Parathyroid adenoma (tissue), 2 donors: ENCODE measurements around the gene DLGAP4.
A peak's percentile ranks its signal among the peaks of the same experiment; 100 is the strongest.

Source experiments
- H2AFZ ChIP-seq: fragments of 300-600 bp; sonication (generic); one replicate; pipeline ENCODE4 v1.7.0; 2017; ENCODE audit warnings: antibody characterized with exemption, mild to moderate bottlenecking
- H3K27ac ChIP-seq: fragments of 300-600 bp; sonication (generic); one replicate; pipeline ENCODE4 v1.7.0; 2017
- H3K27me3 ChIP-seq: fragments of 300-600 bp; sonication (generic); one replicate; pipeline ENCODE4 v1.7.0; 2017; ENCODE audit warnings: low read length; ENCODE audit not compliant: control insufficient read depth, insufficient read depth
- H3K36me3 ChIP-seq: fragments of 300-600 bp; sonication (generic); one replicate; pipeline ENCODE4 v1.7.0; 2017; ENCODE audit warnings: low read length; ENCODE audit not compliant: control insufficient read depth, insufficient read depth
- H3K4me1 ChIP-seq: fragments of 300-600 bp; sonication (generic); one replicate; pipeline ENCODE4 v1.7.0; 2017; ENCODE audit warnings: control low read depth
- H3K4me2 ChIP-seq: fragments of 300-600 bp; sonication (generic); one replicate; pipeline ENCODE4 v1.7.0; 2017; ENCODE audit warnings: low read length
- H3K4me3 ChIP-seq: fragments of 300-600 bp; sonication (generic); one replicate; pipeline ENCODE4 v1.7.0; 2017; ENCODE audit warnings: low read depth, low read length
- H3K79me2 ChIP-seq: fragments of 300-600 bp; sonication (generic); one replicate; pipeline ENCODE4 v1.7.0; 2017; ENCODE audit warnings: control low read depth
- H3K9ac ChIP-seq: fragments of 300-600 bp; sonication (generic); one replicate; pipeline ENCODE4 v1.7.0; 2017; ENCODE audit warnings: mild to moderate bottlenecking
- H3K9me3 ChIP-seq: fragments of 300-600 bp; sonication (generic); one replicate; pipeline ENCODE4 v1.7.0; 2017; ENCODE audit warnings: low read length; ENCODE audit not compliant: control insufficient read depth
- CTCF ChIP-seq: fragments of 300-600 bp; sonication (generic); IDR thresholded peaks from one replicate; pipeline ENCODE4 v1.7.0; 2017; ENCODE audit warnings: antibody characterized with exemption, mild to moderate bottlenecking
- donor health status: primary hyperparathyroidism.

The DLGAP4 gene

GRCh38 chr20:36349384-36350170 lies 43.4 kb downstream of the DLGAP4 start:
- H3K27ac ChIP-seq: no peak overlapping the region
- no peak overlapping the region for H2AFZ ChIP-seq
- H3K79me2 ChIP-seq: no peaks in the 10 kb centered on the region
- H3K9me3 ChIP-seq: no peaks in the 10 kb centered on the region
- no peak overlapping the region for H3K4me2 ChIP-seq
- no peak for TF ChIP-seq CTCF
- no peaks in the 10 kb centered on the region for H3K36me3 ChIP-seq
- peaks cover 8% of the 10 kb centered on the region for H3K4me1 ChIP-seq
- H3K9ac ChIP-seq: no peak overlapping the region
- no peak overlapping the region for H3K4me3 ChIP-seq
- H3K27me3 ChIP-seq: no peaks in the 10 kb centered on the region

- H3K9me3 ChIP-seq: no peaks in the 10 kb centered on the region
- no peak overlapping the region for H3K4me2 ChIP-seq
- no peaks in the 10 kb centered on the region for H3K27me3 ChIP-seq
- peaks cover 8% of the 10 kb centered on the region for H3K4me1 ChIP-seq
- H3K4me3 ChIP-seq: no peak overlapping the region
- H3K9ac ChIP-seq: no peak overlapping the region
- no peak overlapping the region for H3K27ac ChIP-seq
- no peaks in the 10 kb centered on the region for H3K36me3 ChIP-seq
- no peaks in the 10 kb centered on the region for H3K79me2 ChIP-seq
- TF ChIP-seq CTCF: no peak
- H2AFZ ChIP-seq: no peak overlapping the region
These were observed 44.3 kb downstream of the DLGAP4 start for GRCh38 chr20:36350439-36350838.

- no peak for TF ChIP-seq CTCF
- no peaks in the 10 kb centered on the region for H3K9me3 ChIP-seq
- H3K27ac ChIP-seq: no peak overlapping the region
- no peaks in the 10 kb centered on the region for H3K79me2 ChIP-seq
- peaks cover 8% of the 10 kb centered on the region for H3K4me1 ChIP-seq
- no peaks in the 10 kb centered on the region for H3K36me3 ChIP-seq
- no peak overlapping the region for H2AFZ ChIP-seq
- H3K27me3 ChIP-seq: no peaks in the 10 kb centered on the region
- no peak overlapping the region for H3K4me2 ChIP-seq
- no peak overlapping the region for H3K9ac ChIP-seq
- H3K4me3 ChIP-seq: no peak overlapping the region
These were observed 45.8 kb downstream of the DLGAP4 start for GRCh38 chr20:36351937-36352336.

DNA sequence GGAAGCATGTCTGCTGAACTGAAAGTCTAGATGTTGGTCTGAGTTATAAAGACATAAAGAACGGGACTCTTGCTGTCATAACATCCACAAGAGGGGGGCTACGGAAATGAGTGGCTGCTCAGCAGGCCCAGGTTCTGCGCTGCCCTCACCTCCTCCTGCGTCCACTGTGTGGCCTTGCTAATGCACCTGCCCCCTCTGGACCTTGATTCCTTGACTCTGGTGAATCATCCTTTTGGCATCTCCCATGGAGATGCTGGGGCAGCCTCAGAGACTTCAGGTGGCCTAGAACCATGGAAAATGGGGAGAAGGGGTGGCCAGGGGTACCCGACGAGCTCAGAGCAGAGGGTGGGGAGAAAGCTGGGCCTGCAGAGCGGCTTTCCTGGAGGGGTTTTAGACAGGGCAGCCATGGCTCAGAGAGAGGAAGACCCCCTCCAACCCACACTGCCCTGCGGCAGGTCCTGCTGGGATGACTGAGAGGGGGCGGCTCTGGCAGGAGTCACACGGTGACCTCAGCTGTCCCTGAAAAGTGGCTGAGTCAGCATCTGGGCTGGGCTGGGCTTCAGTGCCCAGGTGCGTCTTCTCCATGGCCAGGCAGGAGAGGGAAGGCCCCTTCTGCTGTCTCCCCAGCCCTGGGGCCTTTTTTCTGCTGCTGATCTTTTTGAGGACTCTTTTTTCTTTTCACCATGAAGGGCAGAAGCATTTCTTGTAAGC lies 46.9 kb downstream of the DLGAP4 start:
- Histone ChIP-seq H2AFZ (peak overlapping the region; percentile 81), H3K4me1 (peaks cover 8% of the 10 kb centered on the region), H3K27me3 (no peaks in the 10 kb centered on the region), H3K4me2 (no peak overlapping the region), H3K27ac (no peak overlapping the region), H3K79me2 (no peaks in the 10 kb centered on the region), H3K9ac (no peak overlapping the region), H3K36me3 (no peaks in the 10 kb centered on the region), H3K4me3 (no peak overlapping the region), H3K9me3 (no peaks in the 10 kb centered on the region)
- no peak for TF ChIP-seq CTCF
